Mammary epithelial cell (primary cell): ENCODE data around the gene EEPD1.

Experiments
- EZH2 ChIP-seq: IDR thresholded peaks from 2 replicates; pipeline ENCODE4 v1.6.1; 2012; ENCODE audit warnings: low read length, inconsistent platforms, borderline replicate concordance
- TF ChIP-seq, protein P1 (sequence below), 2 donors: IDR thresholded peaks in 1 of 2; conservative IDR thresholded peaks in 1 of 2; 2 replicates each; pipeline ENCODE4 v1.5.1; 2011 to 2012; ENCODE audit warnings: inconsistent platforms in 2 of 2, low read length in 2 of 2, mild to moderate bottlenecking in 2 of 2, control low read depth in 1 of 2, low read depth in 1 of 2; ENCODE audit not compliant: insufficient read depth in 1 of 2; ENCODE audit errors: extremely low read depth in 1 of 2

- TF ChIP-seq, protein P1, sequence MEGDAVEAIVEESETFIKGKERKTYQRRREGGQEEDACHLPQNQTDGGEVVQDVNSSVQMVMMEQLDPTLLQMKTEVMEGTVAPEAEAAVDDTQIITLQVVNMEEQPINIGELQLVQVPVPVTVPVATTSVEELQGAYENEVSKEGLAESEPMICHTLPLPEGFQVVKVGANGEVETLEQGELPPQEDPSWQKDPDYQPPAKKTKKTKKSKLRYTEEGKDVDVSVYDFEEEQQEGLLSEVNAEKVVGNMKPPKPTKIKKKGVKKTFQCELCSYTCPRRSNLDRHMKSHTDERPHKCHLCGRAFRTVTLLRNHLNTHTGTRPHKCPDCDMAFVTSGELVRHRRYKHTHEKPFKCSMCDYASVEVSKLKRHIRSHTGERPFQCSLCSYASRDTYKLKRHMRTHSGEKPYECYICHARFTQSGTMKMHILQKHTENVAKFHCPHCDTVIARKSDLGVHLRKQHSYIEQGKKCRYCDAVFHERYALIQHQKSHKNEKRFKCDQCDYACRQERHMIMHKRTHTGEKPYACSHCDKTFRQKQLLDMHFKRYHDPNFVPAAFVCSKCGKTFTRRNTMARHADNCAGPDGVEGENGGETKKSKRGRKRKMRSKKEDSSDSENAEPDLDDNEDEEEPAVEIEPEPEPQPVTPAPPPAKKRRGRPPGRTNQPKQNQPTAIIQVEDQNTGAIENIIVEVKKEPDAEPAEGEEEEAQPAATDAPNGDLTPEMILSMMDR (conservative IDR thresholded peaks at IDR 0.05 in 1 of 2, IDR thresholded peaks at IDR 0.05 in 1 of 2; ENCODE audit: extremely low read depth in 1 of 2, insufficient read depth in 1 of 2, low read depth in 1 of 2, low read length in 2 of 2) = no peak
- TF ChIP-seq EZH2 = no peak
Measured at GRCh38 chr7:36110584-36110983, 42.5 kb upstream of the EEPD1 start.
